ENCODE data around the gene GLI3. TPM values are rescaled to one million over a fixed set of nuclear protein-coding genes. Genes with fewer than 3 reads are reported as not detected.

Gene GLI3
- total RNA-seq, 5 donors from 2014 or later (not counting 1 experiment from before 2014, with no cell fraction given) = 0.10 to 0.79 (median 0.32) TPM; not detected in 1

DNA sequence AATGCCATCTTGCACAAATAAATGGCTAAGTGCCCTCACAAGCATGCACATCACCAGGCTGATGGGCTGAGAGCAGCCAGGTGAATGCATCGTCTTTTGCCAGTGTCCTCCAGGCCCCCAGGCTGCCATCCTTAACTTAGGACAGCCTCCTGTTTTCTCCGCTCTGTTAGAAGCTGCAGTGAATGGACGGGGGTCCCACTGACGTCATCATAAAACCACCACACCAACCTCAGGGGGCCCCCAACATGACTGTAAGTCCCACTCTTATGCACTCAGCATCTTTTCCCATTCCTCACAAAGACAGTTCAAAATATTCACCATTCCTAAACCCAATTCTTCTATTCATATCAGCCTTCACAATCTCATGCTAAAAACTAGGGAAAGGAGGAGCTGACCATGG is 34.4 kb downstream of the GLI3 start:
- WGBS (ENCODE audit: insufficient coverage) = 83% methylated on average over 4 of the region's 4 CpGs
- Mint-ChIP-seq H3K27me3 (no peaks in the 10 kb centered on the region), H3K9me3 (peaks cover 4 to 10% (median 5%) of the 10 kb centered on the region in 3 donors), H3K27ac (no peak overlapping the region), H3K4me1 (peaks cover 0 to 2% (median 0%) of the 10 kb centered on the region in 3 donors), H3K4me3 (no peak overlapping the region), H3K36me3 (no peaks in the 10 kb centered on the region)
- ChIA-PET CTCF (no interaction called here), POLR2A (no interaction called here)
- no peaks in the 10 kb centered on the region for H3K9me3 ChIP-seq
- H3K4me3 ChIP-seq (ENCODE audit: control insufficient read depth in 1 of 2, extremely low read depth in 1 of 2, low read length in 1 of 2) = no peak overlapping the region
- H3K27me3 ChIP-seq (replicated peaks in 1 of 2; ENCODE audit: control insufficient read depth in 2 of 2, extremely low read depth in 1 of 2, insufficient read depth in 2 of 2, low read length in 1 of 2) = no peaks in the 10 kb centered on the region
- no peaks in the 10 kb centered on the region for H3K36me3 ChIP-seq (ENCODE audit: control insufficient read depth in 2 of 2, extremely low read depth in 1 of 2, insufficient read depth in 1 of 2, low read length in 1 of 2)
- DNase-seq = no peak
- H3K4me1 ChIP-seq (ENCODE audit: control insufficient read depth in 1 of 2, extremely low read depth in 1 of 2, insufficient read depth in 2 of 2, low read length in 2 of 2) = peaks cover 0 to 10% of the 10 kb centered on the region in 2 experiments
- no peak for ATAC-seq (replicated peaks in 1 of 4)
- H3K27ac ChIP-seq (ENCODE audit: low read length) = no peak overlapping the region

DNA sequence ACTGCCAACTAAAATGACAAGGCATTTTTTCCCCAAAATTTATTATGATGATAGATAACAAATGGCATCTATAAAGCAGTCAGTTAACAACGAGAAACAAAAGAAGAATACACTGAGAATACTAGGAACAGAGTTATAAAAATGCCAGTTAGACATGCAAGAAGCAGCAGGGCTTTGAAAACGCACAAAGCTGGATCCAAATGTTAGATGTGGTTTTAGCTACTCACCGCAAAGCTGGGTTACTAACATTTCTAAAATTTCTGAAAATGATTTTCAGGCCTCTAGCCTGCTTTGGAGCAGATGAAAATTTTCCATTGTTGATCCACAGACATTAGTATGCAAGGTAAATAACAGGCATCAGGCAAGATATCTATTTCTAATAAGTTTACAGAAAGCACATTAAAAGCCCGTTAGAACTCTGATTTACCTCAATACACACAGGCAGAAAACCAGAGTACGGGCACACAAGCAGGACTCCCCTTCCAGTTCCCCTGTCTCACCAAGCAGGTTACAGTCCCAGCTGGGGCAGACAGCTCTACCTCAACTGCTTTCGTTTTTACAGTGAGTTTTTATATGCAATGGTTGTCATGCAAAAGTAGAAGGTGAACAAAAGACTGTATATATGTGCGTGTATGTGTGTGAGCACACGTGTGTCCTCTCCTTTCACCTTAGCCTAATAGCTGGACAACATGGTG is 37.9 kb downstream of the GLI3 start:
- ChIA-PET POLR2A (interaction anchor here in 1 of 2 donors (0.7 kb wide), 1 partner anchor 1907 kb away, joined by 5 read pairs; no protein-coding TSS in a partner anchor), CTCF (interaction anchor here in 1 of 2 donors (0.7 kb wide), 1 partner anchor 13 kb away, joined by 3 read pairs; no protein-coding TSS in a partner anchor)
- peaks cover 0 to 2% of the 10 kb centered on the region in 2 donors for H3K27me3 Mint-ChIP-seq
- ATAC-seq (replicated peaks in 1 of 4) (no peak), DNase-seq (no peak)
- no peaks in the 10 kb centered on the region for H3K9me3 ChIP-seq
- H3K27ac ChIP-seq (ENCODE audit: low read length) = no peak overlapping the region
- H3K4me3 Mint-ChIP-seq = no peak overlapping the region
- H3K4me1 ChIP-seq (ENCODE audit: control insufficient read depth in 1 of 2, extremely low read depth in 1 of 2, insufficient read depth in 2 of 2, low read length in 2 of 2) = peaks cover 0 to 10% of the 10 kb centered on the region in 2 experiments
- H3K36me3 ChIP-seq (ENCODE audit: control insufficient read depth in 2 of 2, extremely low read depth in 1 of 2, insufficient read depth in 1 of 2, low read length in 1 of 2) = no peaks in the 10 kb centered on the region
- H3K36me3 Mint-ChIP-seq = no peaks in the 10 kb centered on the region
- no peak overlapping the region for H3K27ac Mint-ChIP-seq
- no peaks in the 10 kb centered on the region for H3K27me3 ChIP-seq (replicated peaks in 1 of 2; ENCODE audit: control insufficient read depth in 2 of 2, extremely low read depth in 1 of 2, insufficient read depth in 2 of 2, low read length in 1 of 2)
- H3K9me3 Mint-ChIP-seq = peaks cover 3 to 7% (median 4%) of the 10 kb centered on the region in 3 donors
- H3K4me1 Mint-ChIP-seq = peaks cover 0 to 2% (median 2%) of the 10 kb centered on the region in 3 donors
- no peak overlapping the region for H3K4me3 ChIP-seq (ENCODE audit: control insufficient read depth in 1 of 2, extremely low read depth in 1 of 2, low read length in 1 of 2)
- WGBS (ENCODE audit: insufficient coverage) = 15% methylated on average over 3 of the region's 8 CpGs

DNA sequence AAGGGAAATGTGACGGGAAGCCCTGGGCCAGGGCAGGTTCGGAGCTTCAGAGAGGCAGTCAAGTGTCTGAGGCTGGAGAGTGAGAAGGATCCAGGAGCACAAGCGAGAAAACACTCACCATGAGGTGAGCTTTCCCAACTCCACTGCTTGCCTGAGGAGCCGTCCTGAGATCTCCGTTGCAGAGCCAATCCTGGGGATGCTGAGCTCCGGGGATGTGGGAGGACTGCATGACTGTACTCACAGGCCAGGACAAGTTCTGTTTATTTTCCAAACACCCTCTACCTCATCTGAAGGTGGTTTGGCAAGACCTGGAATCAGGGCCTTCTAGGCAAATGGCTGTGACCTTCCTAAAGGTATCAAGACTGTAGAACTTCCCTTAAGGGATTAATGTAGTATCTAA is 38.7 kb downstream of the GLI3 start:
- ChIA-PET CTCF (no interaction called here), POLR2A (no interaction called here)
- Mint-ChIP-seq H3K36me3 (no peaks in the 10 kb centered on the region), H3K4me1 (peaks cover 3 to 9% (median 7%) of the 10 kb centered on the region in 3 donors), H3K27ac (no peak overlapping the region), H3K4me3 (no peak overlapping the region), H3K27me3 (peaks cover 0 to 2% of the 10 kb centered on the region in 2 donors), H3K9me3 (peaks cover 0 to 3% (median 2%) of the 10 kb centered on the region in 3 donors)
- Histone ChIP-seq H3K36me3 (ENCODE audit: control insufficient read depth in 2 of 2, extremely low read depth in 1 of 2, insufficient read depth in 1 of 2, low read length in 1 of 2) (no peaks in the 10 kb centered on the region), H3K4me3 (ENCODE audit: control insufficient read depth in 1 of 2, extremely low read depth in 1 of 2, low read length in 1 of 2) (no peak overlapping the region), H3K27me3 (replicated peaks in 1 of 2; ENCODE audit: control insufficient read depth in 2 of 2, extremely low read depth in 1 of 2, insufficient read depth in 2 of 2, low read length in 1 of 2) (no peaks in the 10 kb centered on the region), H3K27ac (ENCODE audit: low read length) (no peak overlapping the region), H3K9me3 (no peaks in the 10 kb centered on the region), H3K4me1 (ENCODE audit: control insufficient read depth in 1 of 2, extremely low read depth in 1 of 2, insufficient read depth in 2 of 2, low read length in 2 of 2) (peaks cover 0 to 15% of the 10 kb centered on the region in 2 experiments)
- no CpG with 5 or more reads among the region's 6 CpGs for WGBS (ENCODE audit: insufficient coverage)
- no peak for ATAC-seq (replicated peaks in 1 of 4)
- DNase-seq = no peak

DNA sequence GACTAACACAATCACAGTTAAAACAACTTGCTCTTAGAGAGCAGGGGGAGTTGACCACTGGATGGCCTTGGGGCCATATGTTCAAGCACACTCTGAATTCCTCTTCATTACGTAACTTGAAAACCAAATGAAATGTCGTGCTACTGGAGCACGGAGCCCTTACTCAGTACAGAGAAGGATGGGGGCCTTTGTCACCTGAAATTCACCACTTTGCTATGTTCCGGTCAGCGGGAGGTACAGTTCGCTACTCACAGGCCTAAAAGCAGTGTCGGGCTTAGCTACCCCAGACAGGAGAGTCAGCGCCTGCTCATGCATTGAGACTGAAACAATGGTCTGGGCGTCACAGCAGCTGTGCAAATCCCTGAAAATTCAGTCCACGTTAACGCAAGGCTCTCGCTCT is 39.6 kb downstream of the GLI3 start:
- Mint-ChIP-seq H3K9me3 (no peaks in the 10 kb centered on the region), H3K4me1 (peaks cover 5 to 16% (median 7%) of the 10 kb centered on the region in 3 donors), H3K27me3 (peaks cover 0 to 2% of the 10 kb centered on the region in 2 donors), H3K36me3 (no peaks in the 10 kb centered on the region), H3K27ac (no peak overlapping the region), H3K4me3 (no peak overlapping the region)
- ChIA-PET POLR2A (no interaction called here), CTCF (no interaction called here)
- no peaks in the 10 kb centered on the region for H3K36me3 ChIP-seq (ENCODE audit: control insufficient read depth in 2 of 2, extremely low read depth in 1 of 2, insufficient read depth in 1 of 2, low read length in 1 of 2)
- DNase-seq (no peak), ATAC-seq (replicated peaks in 1 of 4) (no peak)
- peaks cover 0 to 18% of the 10 kb centered on the region in 2 experiments for H3K4me1 ChIP-seq (ENCODE audit: control insufficient read depth in 1 of 2, extremely low read depth in 1 of 2, insufficient read depth in 2 of 2, low read length in 2 of 2)
- H3K27ac ChIP-seq (ENCODE audit: low read length) = no peak overlapping the region
- WGBS (ENCODE audit: insufficient coverage) = 96% methylated on average over 8 of the region's 12 CpGs
- H3K27me3 ChIP-seq (replicated peaks in 1 of 2; ENCODE audit: control insufficient read depth in 2 of 2, extremely low read depth in 1 of 2, insufficient read depth in 2 of 2, low read length in 1 of 2) = no peaks in the 10 kb centered on the region
- no peaks in the 10 kb centered on the region for H3K9me3 ChIP-seq
- H3K4me3 ChIP-seq (ENCODE audit: control insufficient read depth in 1 of 2, extremely low read depth in 1 of 2, low read length in 1 of 2) = no peak overlapping the region

DNA sequence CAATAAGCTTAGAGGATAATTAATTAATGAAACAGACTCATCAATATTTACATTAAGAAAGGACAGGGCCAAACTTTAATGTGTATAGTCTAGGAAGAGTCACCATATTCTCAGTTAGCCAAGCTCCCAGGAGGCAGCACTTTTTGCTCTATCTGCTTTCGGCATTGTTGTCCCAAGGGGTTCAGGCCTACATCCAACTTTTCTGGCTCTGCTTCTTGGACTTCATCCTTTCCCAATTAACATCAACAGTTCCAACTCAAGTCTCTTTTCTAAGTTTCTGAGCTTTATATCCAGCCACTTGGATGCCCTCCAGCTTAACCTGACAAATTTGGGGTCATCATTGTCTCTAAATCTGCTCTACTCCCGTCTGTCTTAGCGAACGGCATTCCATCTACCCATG is 42.8 kb downstream of the GLI3 start:
- Histone ChIP-seq H3K4me3 (ENCODE audit: control insufficient read depth in 1 of 2, extremely low read depth in 1 of 2, low read length in 1 of 2) (no peak overlapping the region), H3K9me3 (no peaks in the 10 kb centered on the region), H3K27ac (ENCODE audit: low read length) (no peak overlapping the region), H3K4me1 (ENCODE audit: control insufficient read depth in 1 of 2, extremely low read depth in 1 of 2, insufficient read depth in 2 of 2, low read length in 2 of 2) (peaks cover 0 to 21% of the 10 kb centered on the region in 2 experiments), H3K36me3 (ENCODE audit: control insufficient read depth in 2 of 2, extremely low read depth in 1 of 2, insufficient read depth in 1 of 2, low read length in 1 of 2) (no peaks in the 10 kb centered on the region), H3K27me3 (replicated peaks in 1 of 2; ENCODE audit: control insufficient read depth in 2 of 2, extremely low read depth in 1 of 2, insufficient read depth in 2 of 2, low read length in 1 of 2) (no peaks in the 10 kb centered on the region)
- DNase-seq (no peak), ATAC-seq (replicated peaks in 1 of 4) (no peak)
- peak overlapping the region in 1 of 3 donors; percentile 15 for H3K4me3 Mint-ChIP-seq
- peaks cover 0 to 2% of the 10 kb centered on the region in 2 donors for H3K27me3 Mint-ChIP-seq
- H3K4me1 Mint-ChIP-seq = peaks cover 5 to 16% (median 7%) of the 10 kb centered on the region in 3 donors
- no peaks in the 10 kb centered on the region for H3K36me3 Mint-ChIP-seq
- H3K9me3 Mint-ChIP-seq = no peaks in the 10 kb centered on the region
- ChIA-PET POLR2A (no interaction called here), CTCF (no interaction called here)
- H3K27ac Mint-ChIP-seq = no peak overlapping the region
- WGBS (ENCODE audit: insufficient coverage) = 95% methylated on average over 4 of the region's 4 CpGs

DNA sequence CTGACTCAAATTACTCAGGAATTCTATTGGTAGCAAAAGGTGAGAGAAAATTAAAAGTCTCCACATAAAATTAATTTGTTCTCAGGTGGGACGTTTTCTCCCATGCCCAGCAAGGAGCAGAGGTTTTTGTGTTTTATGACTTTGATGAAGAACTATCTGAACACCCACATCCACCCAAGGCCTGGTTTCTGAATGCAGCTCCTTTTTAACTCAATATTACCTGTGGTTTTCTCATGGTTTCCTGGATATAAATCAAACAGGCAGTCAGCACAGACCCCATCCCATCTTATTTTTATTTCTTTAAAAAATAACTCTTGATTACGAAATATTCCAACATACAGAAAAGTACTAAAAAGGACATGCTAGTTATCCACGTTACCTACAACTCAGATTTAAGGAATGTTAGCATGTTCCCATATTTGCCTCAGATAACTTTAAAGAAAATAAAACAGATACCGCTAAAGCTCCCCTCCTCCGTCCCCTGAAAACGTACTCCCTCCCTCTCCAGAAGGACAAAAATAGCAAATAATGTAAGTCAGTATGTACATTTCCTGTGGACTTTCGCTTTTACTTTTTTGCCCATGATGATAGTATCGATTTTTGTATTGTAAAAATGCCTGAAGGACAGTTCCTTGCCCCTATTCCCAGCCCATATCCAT is 43.4 kb downstream of the GLI3 start:
- ChIA-PET POLR2A (interaction anchor here in 1 of 2 donors (0.7 kb wide), 1 partner anchor 520 kb away, joined by 3 read pairs; no protein-coding TSS in a partner anchor), CTCF (interaction anchor here in 1 of 2 donors (0.7 kb wide), 1 partner anchor 186 kb away, joined by 3 read pairs; no protein-coding TSS in a partner anchor)
- Mint-ChIP-seq H3K4me3 (peak overlapping the region in 1 of 3 donors; percentile 15), H3K9me3 (no peaks in the 10 kb centered on the region), H3K36me3 (no peaks in the 10 kb centered on the region), H3K27me3 (peaks cover 0 to 2% of the 10 kb centered on the region in 2 donors), H3K27ac (no peak overlapping the region), H3K4me1 (peaks cover 5 to 16% (median 7%) of the 10 kb centered on the region in 3 donors)
- Histone ChIP-seq H3K4me3 (ENCODE audit: control insufficient read depth in 1 of 2, extremely low read depth in 1 of 2, low read length in 1 of 2) (no peak overlapping the region), H3K27ac (ENCODE audit: low read length) (no peak overlapping the region), H3K4me1 (ENCODE audit: control insufficient read depth in 1 of 2, extremely low read depth in 1 of 2, insufficient read depth in 2 of 2, low read length in 2 of 2) (peaks cover 0 to 17% of the 10 kb centered on the region in 2 experiments), H3K9me3 (no peaks in the 10 kb centered on the region), H3K27me3 (replicated peaks in 1 of 2; ENCODE audit: control insufficient read depth in 2 of 2, extremely low read depth in 1 of 2, insufficient read depth in 2 of 2, low read length in 1 of 2) (no peaks in the 10 kb centered on the region), H3K36me3 (ENCODE audit: control insufficient read depth in 2 of 2, extremely low read depth in 1 of 2, insufficient read depth in 1 of 2, low read length in 1 of 2) (no peaks in the 10 kb centered on the region)
- ATAC-seq (replicated peaks in 1 of 4) (no peak), DNase-seq (no peak)
- no CpG with 5 or more reads among the region's 8 CpGs for WGBS (ENCODE audit: insufficient coverage)

Data from T-cell (primary cell).